K562 (cell line): ENCODE measurements around the gene EGLN1. TPM values are rescaled to one million over a fixed set of nuclear protein-coding genes. Genes with fewer than 3 reads are reported as not detected.

Experiments used
- ATAC-seq: fragments of 200-7000 bp; cut with Tn5 transposase; 3 replicates; pipeline ENCODE4 v1.9.1; 2020; ENCODE audit warnings: moderate library complexity
- BruUV-seq: library from RNA; stranded (reverse); fragments of 400-500 nt; replicated peaks from 2 replicates; lab custom pipeline; 2021; lab: Mats Ljungman, UMichigan
- CTCF ChIA-PET: fragments of 300-600 bp; formaldehyde crosslinking; extraction: SDS; loops from one replicate; lab custom pipeline; 2021; ENCODE audit warnings: low intra/inter-chr PET ratio; lab: Yijun Ruan, JAX
- POLR2A ChIA-PET: fragments of 300-600, 350-650 bp; sonication (Branson Sonifier 250); formaldehyde crosslinking; extraction: SDS; loops from one replicate; lab custom pipeline; 2021; ENCODE audit warnings: antibody characterized with exemption, inconsistent platforms; lab: Yijun Ruan, JAX
- DNase-seq, 4 experiments: peaks; one replicate each; pipeline versions ENCODE4 v3.0.0 to v3.0.0-alpha.2; 2011 to 2018; ENCODE audit warnings: low spot score in 3 of 4, mixed read lengths in 3 of 4; ENCODE audit errors: extremely low read depth in 1 of 4
- FAIRE-seq: peaks from 2 replicates; lab custom pipeline; 2011; peaks lifted over from hg19 to GRCh38; lab: Jason Lieb, UNC
- H2AFZ ChIP-seq: 2 replicates; pipeline ENCODE4 v1.6.0; 2011; ENCODE audit warnings: low read depth, low read length, control low read depth, inconsistent platforms
- H3K27ac ChIP-seq: fragments of 200-600 bp; 3 replicates; pipeline ENCODE4 v1.8.0; 2011; ENCODE audit warnings: low read depth, mild to moderate bottlenecking, control low read depth, inconsistent platforms, low read length, moderate library complexity, mixed read lengths; ENCODE audit errors: extremely low read depth
- H3K27me3 ChIP-seq, 2 experiments: fragments of 300-600 bp in 1 of 2; 2 replicates in 1 of 2; 3 replicates in 1 of 2; pipeline versions ENCODE4 v1.6.0 to v1.8.0; 2011; ENCODE audit warnings: inconsistent platforms in 2 of 2, low read length in 2 of 2, mild to moderate bottlenecking in 1 of 2, mixed read lengths in 1 of 2, moderate library complexity in 1 of 2; ENCODE audit not compliant: control insufficient read depth in 2 of 2, insufficient read depth in 2 of 2
- H3K36me3 ChIP-seq: fragments of 300-600 bp; 3 replicates; pipeline ENCODE4 v1.8.0; 2011; ENCODE audit warnings: mild to moderate bottlenecking, low read length, inconsistent platforms; ENCODE audit not compliant: control insufficient read depth, insufficient read depth
- H3K4me1 ChIP-seq, 2 experiments: fragments of 200-600 bp in 1 of 2; replicated peaks in 1 of 2; 2 replicates in 1 of 2; 3 replicates in 1 of 2; pipeline versions ENCODE4 v1.5.1 to v1.8.0; 2011; ENCODE audit warnings: inconsistent platforms in 2 of 2, low read length in 2 of 2, mild to moderate bottlenecking in 1 of 2, mixed read lengths in 1 of 2, moderate library complexity in 1 of 2; ENCODE audit not compliant: control insufficient read depth in 2 of 2, insufficient read depth in 2 of 2
- H3K4me2 ChIP-seq: 2 replicates; pipeline ENCODE4 v1.6.1; 2011; ENCODE audit warnings: low read length, control low read depth, inconsistent platforms, mixed read lengths; ENCODE audit not compliant: insufficient read depth
- H3K4me3 ChIP-seq: fragments of 200-600 bp; sonication (generic), shearing (Covaris generic); 2 replicates; pipeline ENCODE4 v1.5.1; 2016; ENCODE audit warnings: control low read depth, inconsistent platforms
- H3K79me2 ChIP-seq: fragments of 200-600 bp; 3 replicates; pipeline ENCODE4 v1.8.0; 2011; ENCODE audit warnings: low read length, inconsistent platforms; ENCODE audit not compliant: control insufficient read depth, insufficient read depth
- H3K9ac ChIP-seq, 2 experiments: 2 replicates each; pipeline versions ENCODE4 v1.6.0 to v1.6.1; 2011; ENCODE audit warnings: low read depth in 2 of 2, low read length in 2 of 2, control low read depth in 1 of 2, inconsistent platforms in 1 of 2, mild to moderate bottlenecking in 1 of 2, mixed read lengths in 1 of 2; ENCODE audit not compliant: insufficient read depth in 1 of 2
- H3K9me1 ChIP-seq: one replicate; pipeline ENCODE4 v1.6.0; 2011; ENCODE audit warnings: inconsistent platforms, mild to moderate bottlenecking, low read length, moderate library complexity; ENCODE audit not compliant: control insufficient read depth, insufficient read depth
- H3K9me3 ChIP-seq: replicated peaks from 2 replicates; pipeline ENCODE4 v1.5.1; 2011; ENCODE audit warnings: low read depth, low read length, inconsistent platforms; ENCODE audit not compliant: control insufficient read depth, insufficient read depth
- H4K20me1 ChIP-seq: replicated peaks from 2 replicates; pipeline ENCODE4 v1.6.1; 2011; ENCODE audit warnings: low read length, inconsistent platforms, mixed read lengths; ENCODE audit not compliant: control insufficient read depth, insufficient read depth
- CBFA2T3 ChIP-seq: fragments of 450-650 bp; IDR thresholded peaks from 2 replicates; pipeline ENCODE4 v1.6.1; 2017
- DPF2 ChIP-seq: fragments of 450-650 bp; IDR thresholded peaks from 2 replicates; pipeline ENCODE4 v1.6.1; 2016
- EWSR1 ChIP-seq: fragments of 450-650 bp; IDR thresholded peaks from 2 replicates; pipeline ENCODE4 v1.6.1; 2018; ENCODE audit warnings: borderline replicate concordance, mild to moderate bottlenecking, low read depth, moderate library complexity; ENCODE audit not compliant: partially characterized antibody
- MCM3 ChIP-seq: fragments of 450-650 bp; IDR thresholded peaks from 2 replicates; pipeline ENCODE4 v1.6.1; 2016
- MLX ChIP-seq, 2 experiments: fragments of 450-650 bp in 1 of 2; sonication (generic) in 1 of 2; formaldehyde crosslinking; conservative IDR thresholded peaks; 2 replicates each; pipeline versions ENCODE4 v1.4.0 to v1.8.1; 2020 to 2022; ENCODE audit warnings: mild to moderate bottlenecking in 1 of 2, missing genetic modification reagents in 1 of 2
- MTA2 ChIP-seq: fragments of 450-650 bp; IDR thresholded peaks from 2 replicates; pipeline ENCODE4 v1.6.1; 2016; ENCODE audit warnings: low read depth
- MYNN ChIP-seq, 2 experiments: sonication (generic); formaldehyde crosslinking in 1 of 2; IDR thresholded peaks; 2 replicates each; pipeline versions ENCODE4 v1.5.0 to v1.6.1; 2016 to 2020; ENCODE audit warnings: antibody characterized with exemption in 1 of 2, missing genetic modification reagents in 1 of 2
- NBN ChIP-seq: fragments of 450-650 bp; IDR thresholded peaks from 2 replicates; pipeline ENCODE4 v1.6.1; 2016; ENCODE audit warnings: low read depth, mild to moderate bottlenecking
- NCOA4 ChIP-seq: fragments of 450-650 bp; IDR thresholded peaks from 2 replicates; pipeline ENCODE4 v1.6.1; 2018; ENCODE audit warnings: mild to moderate bottlenecking; ENCODE audit not compliant: partially characterized antibody
- PHTF2 ChIP-seq: fragments of 250-450 bp; sonication (Bioruptor Pico); IDR thresholded peaks from 2 replicates; pipeline ENCODE4 v1.5.0; 2021; ENCODE audit warnings: mild to moderate bottlenecking
- SMC3 ChIP-seq: conservative IDR thresholded peaks from 2 replicates; pipeline ENCODE4 v1.6.1; 2011; ENCODE audit warnings: low read depth, low read length, improper control_type of control experiment; ENCODE audit not compliant: insufficient read depth
- VEZF1 ChIP-seq: fragments of 200-800 bp; sonication (Bioruptor generic); IDR thresholded peaks from 2 replicates; pipeline ENCODE4 v1.6.1; 2017; ENCODE audit warnings: missing genetic modification characterization, missing compliant biosample characterization
- WHSC1 ChIP-seq: IDR thresholded peaks from one replicate; pipeline ENCODE4 v1.6.1; 2012; ENCODE audit warnings: low read length, control low read depth, inconsistent platforms
- ZNF165 ChIP-seq: fragments of 250-450 bp; sonication (Bioruptor Pico); IDR thresholded peaks from 2 replicates; pipeline ENCODE4 v1.4.0; 2020; ENCODE audit warnings: borderline replicate concordance
- ZNF175 ChIP-seq: fragments of 200-800 bp; sonication (Bioruptor generic); IDR thresholded peaks from 2 replicates; pipeline ENCODE4 v1.6.1; 2016; ENCODE audit warnings: low read depth, mild to moderate bottlenecking, missing genetic modification characterization, missing compliant biosample characterization
- ZNF24 ChIP-seq: fragments of 450-650 bp; IDR thresholded peaks from 2 replicates; pipeline ENCODE4 v1.6.1; 2016
- WGBS: fragments of 100-300 bp; shearing (Covaris generic); methylation state at CpG from one replicate; pipeline ENCODE4 v1.1.6; 2016; ENCODE audit warnings: low coverage, mixed read lengths; ENCODE audit not compliant: insufficient coverage; ENCODE audit errors: missing lambda C conversion rate; 5-methylcytosine and 5-hydroxymethylcytosine counted together
- in situ Hi-C: fragments of 300-500 bp; cut with MboI; formaldehyde crosslinking; loops from 4 replicates; pipeline ENCODE4 v1.15.0; 2018; ENCODE audit warnings: inconsistent platforms, mixed read lengths
- intact Hi-C: fragments of 100-400 bp; cut with micrococcal nuclease; formaldehyde crosslinking; loops from 2 replicates; pipeline ENCODE4 v1.14.2; 2022
- polyA plus RNA-seq, 8 experiments: library from polyadenylated mRNA; depleted of rRNA in 4 of 8; stranded (reverse) in 5 of 8; unstranded in 3 of 8; fragments of >200 nt; fragmentation: Nextera tagmentation in 2 of 8; fragmentation: Illumina TruSeq in 1 of 8; extraction: Ambion mirVana in 2 of 8; extraction: Trizol in 1 of 8; gene quantifications; 2 replicates each; pipeline versions ENCODE4 v1.2.1 to v1.2.3, GENCODE V29; 2011 to 2014; ENCODE audit warnings: inconsistent platforms in 1 of 8, missing spikeins in 1 of 8
- total RNA-seq, 7 experiments: library from RNA; depleted of rRNA in 6 of 7; stranded (reverse); fragments of >200 nt in 6 of 7; fragmentation: Illumina TruSeq in 2 of 7; extraction: Trizol in 2 of 7; gene quantifications; 2 replicates each; pipeline versions ENCODE4 v1.2.1 to v1.2.3, GENCODE V29; 2011 to 2021; ENCODE audit warnings: low replicate concordance in 1 of 7

The EGLN1 gene
- total and polyA plus RNA-seq, 9 of the 15 experiments (the other 6 are each of a cell fraction or from before 2014, with no cell fraction given) = 5.2 to 54.3 (median 24.6) TPM

- no peaks in the 10 kb centered on the region for H3K9me1 ChIP-seq
- no TSS peak for BruUV-seq
- in situ Hi-C loops = loop anchor here (5.0 kb wide), 1 partner anchor 240 kb away; no protein-coding TSS in a partner anchor
- DNase-seq (no peak), FAIRE-seq (no peak), ATAC-seq (no peak)
- H3K27ac ChIP-seq = no peak overlapping the region
- H3K36me3 ChIP-seq = peaks cover 52% of the 10 kb centered on the region
- no peak overlapping the region for H3K4me2 ChIP-seq
- H3K4me1 ChIP-seq = peaks cover 0 to 3% of the 10 kb centered on the region in 2 experiments; a peak in 1 of 5 replicates
- ChIA-PET POLR2A (interaction anchor here (0.7 to 1.7 kb wide), 6 partner anchors 15 to 243 kb away, joined by 3 to 6 read pairs (median 3); partner anchors contain the start of genes EXOC8 and SPRTN), CTCF (no interaction called here)
- H2AFZ ChIP-seq = no peak overlapping the region
- no peak overlapping the region for H3K4me3 ChIP-seq
- no peaks in the 10 kb centered on the region; the same call in 2 of the 3 replicates for H3K79me2 ChIP-seq
- intact Hi-C loops = no loop called here
- 81% methylated on average over 1 of the region's 1 CpG for WGBS
- 0 out of 2 replicates have a peak, but pooled peaks cover 3% of the 10 kb centered on the region for H4K20me1 ChIP-seq
- H3K9ac ChIP-seq = no peak overlapping the region
- no peaks in the 10 kb centered on the region for H3K9me3 ChIP-seq
- TF ChIP-seq DPF2 (no peak), PHTF2 (CRISPR knock-in tag) (no peak), MLX (CRISPR knock-in tag; conservative IDR thresholded peaks at IDR 0.05) (no peak), SMC3 (no peak), ZNF175 (no peak), MCM3 (no peak), MYNN (IDR thresholded peaks at IDR 0.05) (no peak), MYNN (CRISPR knock-in tag; IDR thresholded peaks at IDR 0.05) (no peak), VEZF1 (CRISPR knock-in tag) (no peak), MTA2 (no peak), WHSC1 (no peak), ZNF165 (CRISPR knock-in tag) (no peak), ZNF24 (no peak), EWSR1 (no peak), CBFA2T3 (no peak), NCOA4 (no peak), NBN (no peak)
- TF ChIP-seq, all 486 proteins: peak for 0
- H3K27me3 ChIP-seq = no peaks in the 10 kb centered on the region
Measured at GRCh38 chr1:231362325-231362724, 59.8 kb downstream of the EGLN1 start.
